Retinal pigment epithelial cell (primary cell): ENCODE results near the gene RPSA.

Source experiments
- DNase-seq: peaks from one replicate; pipeline ENCODE4 v3.0.0-alpha.2; 2010; ENCODE audit warnings: low read depth
- H3K4me3 ChIP-seq: 2 replicates; pipeline ENCODE4 v1.5.1; 2011; ENCODE audit warnings: mild to moderate bottlenecking, low read length, control low read depth, moderate library complexity
- CTCF ChIP-seq: conservative IDR thresholded peaks from 2 replicates; pipeline ENCODE4 v1.5.1; 2011; ENCODE audit warnings: low read depth, low read length, control low read depth, inconsistent platforms

RPSA gene

GRCh38 chr3:39407259-39407629, 724 bp downstream of the RPSA start:
- DNase-seq = no peak
- peak overlapping the region; percentile 89 for H3K4me3 ChIP-seq
- no peak for TF ChIP-seq CTCF

GRCh38 chr3:39407773-39408492, 1.4 kb downstream of the RPSA start:
- H3K4me3 ChIP-seq = peak overlapping the region; percentile 89
- DNase-seq = no peak
- TF ChIP-seq CTCF = no peak

GRCh38 chr3:39408493-39409372, 2.2 kb downstream of the RPSA start:
- TF ChIP-seq CTCF = no peak
- peak overlapping the region; percentile 89 for H3K4me3 ChIP-seq
- no peak for DNase-seq

GRCh38 chr3:39409514-39410136, 3.1 kb downstream of the RPSA start:
- no peak for DNase-seq
- TF ChIP-seq CTCF = no peak
- H3K4me3 ChIP-seq = peak overlapping the region; percentile 12

GRCh38 chr3:39410893-39411292, 4.4 kb downstream of the RPSA start:
- DNase-seq = no peak
- no peak overlapping the region for H3K4me3 ChIP-seq

GRCh38 chr3:39412668-39413260, 6.2 kb downstream of the RPSA start:
- no peak for TF ChIP-seq CTCF
- no peak for DNase-seq
- no peak overlapping the region for H3K4me3 ChIP-seq

More at GRCh38 chr3:39410893-39411292, 4.4 kb downstream of the RPSA start:
- TF ChIP-seq CTCF = no peak
